Measurements from ENCODE around the gene ETV3. TPM values are rescaled to one million over a fixed set of nuclear protein-coding genes. Genes with fewer than 3 reads are reported as not detected.

ETV3 gene
- total RNA-seq, 6 donors from 2014 or later = 14.7 to 34.8 (median 27.6) TPM

DNA sequence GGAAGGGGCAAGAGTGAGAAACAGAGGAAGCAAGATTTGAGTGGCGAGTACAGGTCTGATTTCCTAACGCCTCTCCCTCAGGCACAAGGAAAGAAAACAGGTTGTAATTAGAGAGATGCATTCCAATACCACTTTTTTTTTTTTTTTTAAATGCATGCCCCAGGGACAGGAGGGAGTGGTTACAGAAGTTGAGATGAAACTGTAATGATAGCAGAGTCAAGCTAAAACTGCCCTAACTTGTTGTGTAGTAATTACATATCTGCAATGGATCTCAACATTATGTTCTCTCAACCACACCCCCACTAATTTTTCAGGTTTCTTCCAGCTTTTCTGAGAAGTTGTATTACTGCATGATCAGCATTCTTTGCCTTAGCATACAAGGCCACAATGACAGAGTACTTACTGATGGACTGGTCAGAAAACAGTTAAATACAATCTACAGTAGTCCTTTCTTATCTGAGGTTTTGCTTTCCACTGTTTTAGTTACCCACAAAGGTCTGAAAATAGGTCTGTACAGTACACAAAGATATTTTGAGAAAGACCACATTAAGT, 5.5 kb downstream of the ETV3 start:
- TF ChIP-seq EP300 (IDR thresholded peaks at IDR 0.05) = no peak
- TF ChIP-seq, protein P1, sequence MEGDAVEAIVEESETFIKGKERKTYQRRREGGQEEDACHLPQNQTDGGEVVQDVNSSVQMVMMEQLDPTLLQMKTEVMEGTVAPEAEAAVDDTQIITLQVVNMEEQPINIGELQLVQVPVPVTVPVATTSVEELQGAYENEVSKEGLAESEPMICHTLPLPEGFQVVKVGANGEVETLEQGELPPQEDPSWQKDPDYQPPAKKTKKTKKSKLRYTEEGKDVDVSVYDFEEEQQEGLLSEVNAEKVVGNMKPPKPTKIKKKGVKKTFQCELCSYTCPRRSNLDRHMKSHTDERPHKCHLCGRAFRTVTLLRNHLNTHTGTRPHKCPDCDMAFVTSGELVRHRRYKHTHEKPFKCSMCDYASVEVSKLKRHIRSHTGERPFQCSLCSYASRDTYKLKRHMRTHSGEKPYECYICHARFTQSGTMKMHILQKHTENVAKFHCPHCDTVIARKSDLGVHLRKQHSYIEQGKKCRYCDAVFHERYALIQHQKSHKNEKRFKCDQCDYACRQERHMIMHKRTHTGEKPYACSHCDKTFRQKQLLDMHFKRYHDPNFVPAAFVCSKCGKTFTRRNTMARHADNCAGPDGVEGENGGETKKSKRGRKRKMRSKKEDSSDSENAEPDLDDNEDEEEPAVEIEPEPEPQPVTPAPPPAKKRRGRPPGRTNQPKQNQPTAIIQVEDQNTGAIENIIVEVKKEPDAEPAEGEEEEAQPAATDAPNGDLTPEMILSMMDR (IDR thresholded peaks at IDR 0.05) = no peak
- no peak for TF ChIP-seq POLR2A (IDR thresholded peaks at IDR 0.05)
- TF ChIP-seq POLR2AphosphoS5 (IDR thresholded peaks at IDR 0.05) = no peak
- Histone ChIP-seq H3K9me3 (no peaks in the 10 kb centered on the region), H3K4me1 (peaks cover 28 to 42% (median 32%) of the 10 kb centered on the region in 4 donors), H3K36me3 (peaks cover 19 to 83% (median 60%) of the 10 kb centered on the region in 4 donors), H3K27ac (no peak overlapping the region), H3K4me3 (no peak overlapping the region), H3K27me3 (no peaks in the 10 kb centered on the region)
- 53 to 79% methylated on average over 2 of the region's 2 CpGs for WGBS, 2 donors
- ATAC-seq (ENCODE audit: low FRiP score in 2 of 2) (no peak), DNase-seq (no peak)

DNA sequence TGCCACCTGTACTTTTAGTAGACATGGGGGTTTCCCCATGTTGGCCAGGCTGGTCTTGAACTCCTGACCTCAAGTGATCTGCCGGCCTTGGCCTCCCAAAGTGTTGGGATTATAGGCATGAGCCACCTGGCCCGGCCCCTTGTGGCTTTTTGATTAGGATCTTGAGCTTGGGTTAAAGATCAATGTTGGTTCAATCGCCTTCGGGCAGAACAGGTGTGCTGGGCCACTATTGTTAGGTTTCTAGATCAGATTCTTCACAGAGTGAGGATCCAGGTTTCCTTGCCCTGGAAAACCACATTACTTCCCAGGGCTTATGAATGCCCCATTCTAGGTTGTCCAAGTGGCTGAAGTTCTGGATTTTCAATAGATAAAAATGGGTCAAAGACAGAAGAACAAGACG, 6.1 kb downstream of the ETV3 start:
- peaks cover 27 to 40% (median 30%) of the 10 kb centered on the region in 4 donors for H3K4me1 ChIP-seq
- peaks cover 19 to 89% (median 63%) of the 10 kb centered on the region in 4 donors for H3K36me3 ChIP-seq
- no peaks in the 10 kb centered on the region for H3K9me3 ChIP-seq
- TF ChIP-seq, protein P1 (IDR thresholded peaks at IDR 0.05) = no peak
- TF ChIP-seq POLR2A (IDR thresholded peaks at IDR 0.05) = no peak
- no peak for TF ChIP-seq EP300 (IDR thresholded peaks at IDR 0.05)
- TF ChIP-seq POLR2AphosphoS5 (IDR thresholded peaks at IDR 0.05) = no peak
- no peak overlapping the region for H3K4me3 ChIP-seq
- DNase-seq = no peak
- H3K27ac ChIP-seq = no peak overlapping the region
- ATAC-seq (ENCODE audit: low FRiP score in 2 of 2) = no peak
- WGBS, 2 donors = 87 to 93% methylated on average over 3 to 5 of the region's 5 CpGs
- no peaks in the 10 kb centered on the region for H3K27me3 ChIP-seq

GRCh38 chr1:157131281-157131680, 6.9 kb downstream of the ETV3 start:
- WGBS, 2 donors = 80 to 86% methylated on average over 4 of the region's 4 CpGs
- Histone ChIP-seq H3K27me3 (no peaks in the 10 kb centered on the region), H3K4me3 (no peak overlapping the region), H3K4me1 (peaks cover 18 to 32% (median 22%) of the 10 kb centered on the region in 4 donors), H3K27ac (no peak overlapping the region), H3K36me3 (peaks cover 19 to 97% (median 67%) of the 10 kb centered on the region in 4 donors), H3K9me3 (no peaks in the 10 kb centered on the region)
- ATAC-seq (ENCODE audit: low FRiP score in 2 of 2) = no peak
- TF ChIP-seq, protein P1 (IDR thresholded peaks at IDR 0.05) = no peak
- TF ChIP-seq POLR2AphosphoS5 (IDR thresholded peaks at IDR 0.05) = no peak
- TF ChIP-seq POLR2A (IDR thresholded peaks at IDR 0.05) = no peak
- no peak for TF ChIP-seq EP300 (IDR thresholded peaks at IDR 0.05)
- no peak for DNase-seq

DNA sequence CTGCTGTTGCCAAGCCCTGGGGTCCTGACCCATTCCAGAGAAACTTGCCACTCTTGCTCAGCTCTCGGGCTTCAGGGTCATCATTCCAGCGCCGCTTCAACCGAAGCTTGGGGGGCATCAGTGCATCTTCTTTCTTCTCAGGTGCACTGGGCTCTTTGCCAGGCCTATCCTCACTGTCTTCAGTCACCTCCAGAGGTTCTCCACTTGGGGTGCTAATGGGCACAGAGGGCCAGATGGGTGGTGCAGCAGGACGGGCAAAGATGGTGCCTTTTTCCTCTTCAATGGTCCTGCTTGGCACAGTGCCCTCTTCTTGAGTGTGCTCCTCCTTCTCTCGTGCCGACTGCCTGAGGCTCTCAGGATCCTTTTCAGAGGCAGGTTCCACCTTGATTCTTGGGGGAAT, 13.3 kb downstream of the ETV3 start:
- Histone ChIP-seq H3K27me3 (no peaks in the 10 kb centered on the region), H3K36me3 (peaks cover 9 to 81% (median 46%) of the 10 kb centered on the region in 4 donors), H3K9me3 (no peaks in the 10 kb centered on the region), H3K4me1 (peaks cover 0 to 6% (median 0%) of the 10 kb centered on the region in 4 donors), H3K4me3 (no peak overlapping the region), H3K27ac (no peak overlapping the region)
- no peak for DNase-seq
- WGBS, 2 donors = 82 to 83% methylated on average over 7 of the region's 7 CpGs
- TF ChIP-seq POLR2A (IDR thresholded peaks at IDR 0.05) (no peak), POLR2AphosphoS5 (IDR thresholded peaks at IDR 0.05) (no peak), EP300 (IDR thresholded peaks at IDR 0.05) (no peak)
- TF ChIP-seq, protein P1 (IDR thresholded peaks at IDR 0.05) = no peak
- no peak for ATAC-seq (ENCODE audit: low FRiP score in 2 of 2)

DNA sequence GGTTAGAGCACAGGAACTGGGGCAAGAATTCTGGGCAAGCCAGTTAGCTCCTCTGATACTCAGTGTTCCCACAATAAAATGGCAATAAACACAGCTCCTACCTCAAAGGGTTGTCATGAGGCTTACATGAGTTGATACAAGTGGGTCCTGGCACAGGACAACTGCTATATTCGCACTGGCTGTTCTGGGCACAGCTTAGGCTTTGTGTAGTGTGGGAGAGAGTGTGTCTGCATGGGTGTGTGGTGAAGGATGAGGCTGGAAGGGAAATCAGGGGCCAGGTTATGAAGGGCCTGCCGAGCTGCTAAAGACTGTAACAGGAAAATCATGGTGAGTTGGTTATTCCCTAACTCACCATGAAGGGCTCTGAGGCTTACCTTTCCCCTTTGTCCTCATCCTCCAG, 18.7 kb downstream of the ETV3 start:
- ATAC-seq (ENCODE audit: low FRiP score in 2 of 2) = no peak
- H3K4me3 ChIP-seq = no peak overlapping the region
- H3K9me3 ChIP-seq = no peaks in the 10 kb centered on the region
- no peaks in the 10 kb centered on the region for H3K27me3 ChIP-seq
- H3K4me1 ChIP-seq = no peaks in the 10 kb centered on the region
- H3K36me3 ChIP-seq = peaks cover 0 to 27% (median 9%) of the 10 kb centered on the region in 4 donors
- TF ChIP-seq, protein P1 (IDR thresholded peaks at IDR 0.05) = no peak
- no peak overlapping the region for H3K27ac ChIP-seq
- no peak for DNase-seq
- 93 to 94% methylated on average over 2 of the region's 2 CpGs for WGBS, 2 donors

All from upper lobe of left lung (tissue), 6 donors.